ENCODE measurements around the gene ERBB4. TPM values are rescaled to one million over a fixed set of nuclear protein-coding genes. Genes with fewer than 3 reads are reported as not detected.

ERBB4 gene
- total and polyA plus RNA-seq, 10 of the 15 experiments (the other 5 are each of a cell fraction or from before 2014, with no cell fraction given) = under 0.01 to 0.23 (median 0.01) TPM; not detected in 4

DNA sequence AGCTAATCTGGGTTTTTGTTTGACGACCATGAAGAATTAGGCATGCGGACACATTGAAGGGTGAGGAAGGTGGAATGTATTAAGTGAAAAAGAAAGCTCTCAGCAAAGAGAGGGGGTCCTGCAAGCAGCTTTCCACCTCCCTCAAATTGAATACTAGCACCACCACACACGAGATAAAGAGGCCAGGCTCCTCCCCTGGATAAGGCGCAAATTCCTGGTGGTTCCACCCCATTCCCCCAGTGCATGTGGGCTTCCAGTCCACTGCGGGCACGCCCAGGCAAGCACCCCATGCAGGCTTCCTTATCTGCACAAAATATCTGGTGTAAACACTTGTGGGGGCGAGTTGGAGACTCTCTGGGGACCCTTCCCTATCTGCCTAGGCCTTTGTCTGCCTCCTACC is 1124.9 kb downstream of the ERBB4 start (continued):
- no peak for TF ChIP-seq NR2F1 (conservative IDR thresholded peaks at IDR 0.05)
- TF ChIP-seq IKZF1 (conservative IDR thresholded peaks at IDR 0.05) = no peak
- TF ChIP-seq EP300 (IDR thresholded peaks at IDR 0.05; ENCODE audit: borderline replicate concordance in 1 of 2, control insufficient read depth in 1 of 2, low read depth in 2 of 2, low read length in 2 of 2) = no peak

DNA sequence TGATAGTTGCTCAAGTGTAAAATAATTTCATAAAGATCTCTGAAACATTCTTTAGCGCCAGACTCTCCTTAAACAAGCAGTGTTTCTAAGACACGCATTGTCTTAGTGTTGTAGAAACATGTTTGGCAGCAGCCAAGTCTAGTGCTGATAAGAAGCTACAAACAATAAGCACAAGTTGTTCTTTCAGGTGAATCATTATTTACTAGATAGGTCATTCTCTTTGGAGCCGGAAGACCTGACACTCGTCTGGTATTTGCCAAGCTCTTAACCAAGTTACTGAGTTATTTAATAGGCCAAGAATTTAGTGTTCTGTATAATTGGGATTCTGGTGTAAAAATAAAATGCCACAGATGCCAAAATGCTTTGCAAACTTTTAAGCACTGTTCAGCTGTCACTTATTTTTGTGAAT is 1130.1 kb downstream of the ERBB4 start:
- no peak overlapping the region for H3K4me3 ChIP-seq
- no peak for ATAC-seq
- ChIA-PET CTCF (interaction anchor here (1.0 kb wide), 1 partner anchor 47 kb away, joined by 3 read pairs; no protein-coding TSS in a partner anchor), POLR2A (no interaction called here), SMC1A (ENCODE audit: uncharacterized antibody, unreplicated experiment) (no interaction called here), RAD21 (ENCODE audit: unreplicated experiment) (no interaction called here)
- no peaks in the 10 kb centered on the region for H3K36me3 ChIP-seq (ENCODE audit: control insufficient read depth in 2 of 2, insufficient read depth in 2 of 2, low read length in 1 of 2)
- no peak overlapping the region for H3K4me2 ChIP-seq (ENCODE audit: control insufficient read depth, insufficient read depth)
- no peaks in the 10 kb centered on the region for H4K20me1 ChIP-seq (ENCODE audit: control insufficient read depth, insufficient read depth)
- intact Hi-C loops (cut with micrococcal nuclease; ENCODE audit: unreplicated experiment) = no loop called here
- H3K79me2 ChIP-seq (ENCODE audit: control insufficient read depth, insufficient read depth, low read length) = no peaks in the 10 kb centered on the region
- no peaks in the 10 kb centered on the region for H3K27me3 ChIP-seq (replicated peaks in 1 of 2; ENCODE audit: control insufficient read depth in 2 of 2, insufficient read depth in 2 of 2, low read length in 1 of 2)
- 15% methylated on average over 4 of the region's 4 CpGs for WGBS (ENCODE audit: insufficient coverage, insufficient replicate concordance, low lambda C conversion rate, missing lambda C conversion rate)
- H3K9ac ChIP-seq (ENCODE audit: control insufficient read depth, insufficient read depth, low read length) = no peak overlapping the region
- no peak for FAIRE-seq
- in situ Hi-C loops (cut with MboI) = no loop called here
- H3K9me3 ChIP-seq (replicated peaks; ENCODE audit: control insufficient read depth, insufficient read depth, low read length) = no peaks in the 10 kb centered on the region
- TF ChIP-seq KAT2A (conservative IDR thresholded peaks at IDR 0.05; ENCODE audit: control insufficient read depth, low read depth, low read length) = no peak
- no peak for TF ChIP-seq TCF3 (IDR thresholded peaks at IDR 0.05; ENCODE audit: borderline replicate concordance, insufficient read depth, low read depth, low read length)
- no peak for TF ChIP-seq MYB (IDR thresholded peaks at IDR 0.05; ENCODE audit: borderline replicate concordance, low read depth, low read length)
- TF ChIP-seq MXI1 (IDR thresholded peaks at IDR 0.05; ENCODE audit: low read depth, low read length) = no peak
- TF ChIP-seq, protein P1, sequence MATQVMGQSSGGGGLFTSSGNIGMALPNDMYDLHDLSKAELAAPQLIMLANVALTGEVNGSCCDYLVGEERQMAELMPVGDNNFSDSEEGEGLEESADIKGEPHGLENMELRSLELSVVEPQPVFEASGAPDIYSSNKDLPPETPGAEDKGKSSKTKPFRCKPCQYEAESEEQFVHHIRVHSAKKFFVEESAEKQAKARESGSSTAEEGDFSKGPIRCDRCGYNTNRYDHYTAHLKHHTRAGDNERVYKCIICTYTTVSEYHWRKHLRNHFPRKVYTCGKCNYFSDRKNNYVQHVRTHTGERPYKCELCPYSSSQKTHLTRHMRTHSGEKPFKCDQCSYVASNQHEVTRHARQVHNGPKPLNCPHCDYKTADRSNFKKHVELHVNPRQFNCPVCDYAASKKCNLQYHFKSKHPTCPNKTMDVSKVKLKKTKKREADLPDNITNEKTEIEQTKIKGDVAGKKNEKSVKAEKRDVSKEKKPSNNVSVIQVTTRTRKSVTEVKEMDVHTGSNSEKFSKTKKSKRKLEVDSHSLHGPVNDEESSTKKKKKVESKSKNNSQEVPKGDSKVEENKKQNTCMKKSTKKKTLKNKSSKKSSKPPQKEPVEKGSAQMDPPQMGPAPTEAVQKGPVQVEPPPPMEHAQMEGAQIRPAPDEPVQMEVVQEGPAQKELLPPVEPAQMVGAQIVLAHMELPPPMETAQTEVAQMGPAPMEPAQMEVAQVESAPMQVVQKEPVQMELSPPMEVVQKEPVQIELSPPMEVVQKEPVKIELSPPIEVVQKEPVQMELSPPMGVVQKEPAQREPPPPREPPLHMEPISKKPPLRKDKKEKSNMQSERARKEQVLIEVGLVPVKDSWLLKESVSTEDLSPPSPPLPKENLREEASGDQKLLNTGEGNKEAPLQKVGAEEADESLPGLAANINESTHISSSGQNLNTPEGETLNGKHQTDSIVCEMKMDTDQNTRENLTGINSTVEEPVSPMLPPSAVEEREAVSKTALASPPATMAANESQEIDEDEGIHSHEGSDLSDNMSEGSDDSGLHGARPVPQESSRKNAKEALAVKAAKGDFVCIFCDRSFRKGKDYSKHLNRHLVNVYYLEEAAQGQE (IDR thresholded peaks at IDR 0.05; ENCODE audit: low read depth, low read length) = no peak
- no peak for TF ChIP-seq BMI1 (IDR thresholded peaks at IDR 0.05; ENCODE audit: borderline replicate concordance)
- no peak for TF ChIP-seq DPF2 (IDR thresholded peaks at IDR 0.05)
- TF ChIP-seq, protein P2, sequence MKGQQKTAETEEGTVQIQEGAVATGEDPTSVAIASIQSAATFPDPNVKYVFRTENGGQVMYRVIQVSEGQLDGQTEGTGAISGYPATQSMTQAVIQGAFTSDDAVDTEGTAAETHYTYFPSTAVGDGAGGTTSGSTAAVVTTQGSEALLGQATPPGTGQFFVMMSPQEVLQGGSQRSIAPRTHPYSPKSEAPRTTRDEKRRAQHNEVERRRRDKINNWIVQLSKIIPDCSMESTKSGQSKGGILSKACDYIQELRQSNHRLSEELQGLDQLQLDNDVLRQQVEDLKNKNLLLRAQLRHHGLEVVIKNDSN (IDR thresholded peaks at IDR 0.05; ENCODE audit: borderline replicate concordance, extremely low read length, insufficient read depth, low read depth, low read length) = no peak
- no peak for TF ChIP-seq EED (IDR thresholded peaks at IDR 0.05; ENCODE audit: low read depth)
- no peak for TF ChIP-seq ATF7 (IDR thresholded peaks at IDR 0.05; ENCODE audit: low read depth)
- TF ChIP-seq, protein P3, sequence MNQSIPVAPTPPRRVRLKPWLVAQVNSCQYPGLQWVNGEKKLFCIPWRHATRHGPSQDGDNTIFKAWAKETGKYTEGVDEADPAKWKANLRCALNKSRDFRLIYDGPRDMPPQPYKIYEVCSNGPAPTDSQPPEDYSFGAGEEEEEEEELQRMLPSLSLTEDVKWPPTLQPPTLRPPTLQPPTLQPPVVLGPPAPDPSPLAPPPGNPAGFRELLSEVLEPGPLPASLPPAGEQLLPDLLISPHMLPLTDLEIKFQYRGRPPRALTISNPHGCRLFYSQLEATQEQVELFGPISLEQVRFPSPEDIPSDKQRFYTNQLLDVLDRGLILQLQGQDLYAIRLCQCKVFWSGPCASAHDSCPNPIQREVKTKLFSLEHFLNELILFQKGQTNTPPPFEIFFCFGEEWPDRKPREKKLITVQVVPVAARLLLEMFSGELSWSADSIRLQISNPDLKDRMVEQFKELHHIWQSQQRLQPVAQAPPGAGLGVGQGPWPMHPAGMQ (IDR thresholded peaks at IDR 0.05; ENCODE audit: borderline replicate concordance) = no peak
- TF ChIP-seq SREBF1 (IDR thresholded peaks at IDR 0.05; ENCODE audit: low read length) = no peak
- TF ChIP-seq NFIC (IDR thresholded peaks at IDR 0.05; ENCODE audit: low read depth, low read length) = no peak
- no peak for TF ChIP-seq NR2C2 (IDR thresholded peaks at IDR 0.05; ENCODE audit: borderline replicate concordance, control insufficient read depth, insufficient read length, low read depth)
- no peak overlapping the region for H2AFZ ChIP-seq (ENCODE audit: control insufficient read depth, low read depth, low read length)
- BruUV-seq (replicated peaks) = no TSS peak
- H3K4me1 ChIP-seq (ENCODE audit: control insufficient read depth, insufficient read depth, low read length) = no peaks in the 10 kb centered on the region
- H3K27ac ChIP-seq (ENCODE audit: control insufficient read depth, insufficient read depth) = no peak overlapping the region
- DNase-seq (ENCODE audit: low read depth, low spot score) = no peak
